Stimulated activated CD8-positive, alpha-beta memory T cell treated with anti-CD3 and anti-CD28 coated beads, Interleukin-12 subunit alpha, Interleukin-12 subunit beta, amount 100 ng/mL, for 24 hours (primary cell): ENCODE data around the gene TRIM44.
"Not testable (repeated sequence)": the region's sequence is repeated elsewhere in the genome, so short reads cannot be mapped to it uniquely, and the experiment has no call there.

Source experiments
- DNase-seq: peaks from one replicate; pipeline ENCODE4 v3.0.0-alpha.2; 2020; ENCODE audit errors: extremely low read depth

TRIM44 gene

GRCh38 chr11:35814720-35815305 is 152.2 kb downstream of the TRIM44 start:
- no peak for DNase-seq

- DNase-seq = no peak
These were observed 153.2 kb downstream of the TRIM44 start for GRCh38 chr11:35815556-35816315.

GRCh38 chr11:35820614-35821013 is 158.0 kb downstream of the TRIM44 start:
- no peak for DNase-seq

- no peak for DNase-seq
These were observed 160.4 kb downstream of the TRIM44 start for GRCh38 chr11:35822815-35823495.

- no peak for DNase-seq
These were observed 161.2 kb downstream of the TRIM44 start for GRCh38 chr11:35823742-35824298.

GRCh38 chr11:35825386-35825785 is 162.8 kb downstream of the TRIM44 start:
- no peak for DNase-seq

GRCh38 chr11:35826006-35826405 is 163.4 kb downstream of the TRIM44 start:
- DNase-seq = no peak

- DNase-seq = no peak
These were observed 164.4 kb downstream of the TRIM44 start for GRCh38 chr11:35826949-35827348.

- DNase-seq = no peak
These were observed 173.6 kb downstream of the TRIM44 start for GRCh38 chr11:35836205-35836604.

GRCh38 chr11:35838071-35838470 is 175.5 kb downstream of the TRIM44 start:
- DNase-seq = no peak

GRCh38 chr11:35838697-35839367 is 176.3 kb downstream of the TRIM44 start:
- DNase-seq = not testable (repeated sequence)

GRCh38 chr11:35839368-35840161 is 177.0 kb downstream of the TRIM44 start:
- no peak for DNase-seq

- no peak for DNase-seq
These were observed 179.2 kb downstream of the TRIM44 start for GRCh38 chr11:35841733-35842132.

- DNase-seq = no peak
These were observed 180.4 kb downstream of the TRIM44 start for GRCh38 chr11:35842958-35843357.

- DNase-seq = no peak
These were observed 182.0 kb downstream of the TRIM44 start for GRCh38 chr11:35844579-35844978.

GRCh38 chr11:35845860-35846259 is 183.3 kb downstream of the TRIM44 start:
- no peak for DNase-seq

GRCh38 chr11:35846874-35847273 is 184.3 kb downstream of the TRIM44 start:
- DNase-seq = no peak

- no peak for DNase-seq
These were observed 184.9 kb downstream of the TRIM44 start for GRCh38 chr11:35847473-35847872.

GRCh38 chr11:35848616-35849015 is 186.0 kb downstream of the TRIM44 start:
- DNase-seq = no peak

- no peak for DNase-seq
These were observed 187.6 kb downstream of the TRIM44 start for GRCh38 chr11:35850191-35850590.

- DNase-seq = no peak
These were observed 188.8 kb downstream of the TRIM44 start for GRCh38 chr11:35851342-35851741.
